ENCODE results near the gene SELENOP. TPM values are rescaled to one million over a fixed set of nuclear protein-coding genes. Genes with fewer than 3 reads are reported as not detected.

SELENOP gene
- polyA plus RNA-seq, 10 donors: 101 to 177 (median 145) TPM

- no peak for DNase-seq
Observed at GRCh38 chr5:42750507-42750906, 61.2 kb downstream of the SELENOP start.

Other genes starting within 250 kb of the SELENOP start
- 1 to 10 TPM; 4.2 to 8.3 (median 4.9) TPM for gene CCDC152, start 55.1 kb downstream of the SELENOP start, polyA plus RNA-seq (ENCODE audit: insufficient read length in 10 of 10)
- gene ANXA2R, start 228.4 kb upstream of the SELENOP start, polyA plus RNA-seq (ENCODE audit: insufficient read length in 10 of 10): 1 to 10 TPM in 5 of 10 donors, under 1 TPM in 5; 0.64 to 2.5 (median 1.0) TPM

Data from muscle of back (tissue), 11 donors.